Astrocyte (in vitro differentiated cells and primary cell): Measurements from ENCODE around the gene EPS8L1.

Experiments
- CTCF ChIP-seq: IDR thresholded peaks from 2 replicates; pipeline ENCODE4 v1.5.1; 2011; ENCODE audit warnings: low read depth, mild to moderate bottlenecking, inconsistent platforms, low read length, moderate library complexity; ENCODE audit not compliant: insufficient read depth
- EZH2 ChIP-seq: IDR thresholded peaks from 2 replicates; pipeline ENCODE4 v1.6.1; 2012; ENCODE audit warnings: mild to moderate bottlenecking, low read length, inconsistent platforms; ENCODE audit not compliant: insufficient read depth

- TF ChIP-seq CTCF (no peak), EZH2 (no peak)
Observed at GRCh38 chr19:55119053-55119452, 43.4 kb downstream of the EPS8L1 start.
